SK-N-SH treated with all-trans-retinoic acid at 6 μM for 48 hours (cell line): ENCODE data around the gene F11R.

Experiments
- ARNTL ChIP-seq: fragments of 450-650 bp; formaldehyde crosslinking; IDR thresholded peaks from 2 replicates; pipeline ENCODE4 v1.5.0; 2020; ENCODE audit warnings: low read depth, mild to moderate bottlenecking, moderate library complexity, borderline replicate concordance
- BACH2 ChIP-seq: fragments of 250-450 bp; sonication (Bioruptor Pico); IDR thresholded peaks from 2 replicates; pipeline ENCODE4 v1.9.0; 2021; ENCODE audit warnings: mild to moderate bottlenecking, borderline replicate concordance
- CSDC2 ChIP-seq: fragments of 250-450 bp; sonication (Bioruptor Pico); IDR thresholded peaks from 2 replicates; pipeline ENCODE4 v1.5.0; 2020; ENCODE audit warnings: mild to moderate bottlenecking, moderate library complexity
- GLIS3 ChIP-seq: fragments of 250-450 bp; sonication (Bioruptor Pico); IDR thresholded peaks from 2 replicates; pipeline ENCODE4 v1.5.0; 2020; ENCODE audit warnings: mild to moderate bottlenecking, moderate library complexity
- TCF4 ChIP-seq: fragments of 250-450 bp; sonication (Bioruptor Pico); IDR thresholded peaks from 2 replicates; pipeline ENCODE4 v1.8.0; 2021; ENCODE audit warnings: mild to moderate bottlenecking, moderate library complexity, borderline replicate concordance
- TOX ChIP-seq: fragments of 250-450 bp; sonication (Bioruptor Pico); IDR thresholded peaks from 2 replicates; pipeline ENCODE4 v1.8.0; 2021; ENCODE audit warnings: mild to moderate bottlenecking, moderate library complexity, borderline replicate concordance
- ZFP3 ChIP-seq: fragments of 250-450 bp; sonication (Bioruptor Pico); IDR thresholded peaks from 2 replicates; pipeline ENCODE4 v1.5.0; 2020; ENCODE audit warnings: mild to moderate bottlenecking, moderate library complexity
- ZFP30 ChIP-seq: fragments of 450-650 bp; formaldehyde crosslinking; IDR thresholded peaks from 2 replicates; pipeline ENCODE4 v1.5.0; 2022; ENCODE audit warnings: mild to moderate bottlenecking, moderate library complexity
- ZNF8 ChIP-seq: fragments of 450-650 bp; formaldehyde crosslinking; IDR thresholded peaks from 2 replicates; pipeline ENCODE4 v1.5.0; 2020; ENCODE audit warnings: mild to moderate bottlenecking, moderate library complexity

GRCh38 chr1:161007369-161007768, 13.6 kb downstream of the F11R start:
- TF ChIP-seq ZNF8 (CRISPR knock-in tag) (no peak), ZFP30 (CRISPR knock-in tag) (no peak), BACH2 (CRISPR knock-in tag) (no peak), TCF4 (no peak), TOX (CRISPR knock-in tag) (no peak), CSDC2 (CRISPR knock-in tag) (no peak), ZFP3 (CRISPR knock-in tag) (no peak), GLIS3 (CRISPR knock-in tag) (no peak), ARNTL (CRISPR knock-in tag) (no peak)
